Measurements from ENCODE around the gene ACBD6.
A peak's percentile ranks its signal among the peaks of the same experiment; 100 is the strongest.

The ACBD6 gene

DNA sequence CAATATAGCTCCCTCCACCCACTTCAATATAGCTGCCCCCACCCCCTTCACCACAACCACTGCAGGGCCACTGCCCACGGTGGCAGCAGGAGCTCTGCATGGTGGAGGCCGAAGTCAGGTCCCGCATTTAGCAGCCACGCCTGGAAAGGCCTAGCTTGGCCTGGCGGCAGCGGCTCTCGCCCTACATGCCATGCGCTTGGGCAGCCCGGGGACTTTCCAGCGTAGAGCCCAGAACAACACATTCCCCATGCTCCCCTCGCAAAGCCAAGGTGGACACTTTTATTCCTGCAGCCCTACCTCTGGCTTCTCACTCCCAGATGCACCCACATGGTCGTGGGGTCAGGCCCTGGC lies 235.2 kb downstream of the ACBD6 start:
- DNase-seq: no peak

GRCh38 chr1:180266275-180267210 lies 235.8 kb downstream of the ACBD6 start:
- no peak for DNase-seq

- no peak for DNase-seq
These were observed 236.5 kb downstream of the ACBD6 start for GRCh38 chr1:180265871-180266270.

GRCh38 chr1:180265201-180265600 lies 237.2 kb downstream of the ACBD6 start:
- DNase-seq: no peak

DNA sequence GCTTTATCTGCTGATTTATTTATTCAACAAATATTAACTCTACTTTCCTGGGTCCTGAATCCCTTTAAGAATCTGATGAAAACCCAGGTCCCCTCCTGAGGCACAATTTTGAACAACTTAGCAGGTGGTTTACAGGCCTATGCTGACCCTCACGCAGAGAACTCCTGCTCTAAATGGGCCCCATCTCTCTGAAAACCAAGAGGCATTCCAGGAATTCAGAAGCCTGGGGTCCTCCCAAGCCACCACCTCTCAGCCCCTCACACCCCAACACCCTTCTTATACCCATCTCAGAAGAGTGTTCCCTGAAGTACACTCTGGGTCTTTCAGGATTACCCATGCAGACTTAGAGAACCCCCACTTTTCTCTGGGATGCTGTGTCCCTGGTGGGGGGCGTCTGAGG lies 237.8 kb downstream of the ACBD6 start:
- DNase-seq: no peak

DNA sequence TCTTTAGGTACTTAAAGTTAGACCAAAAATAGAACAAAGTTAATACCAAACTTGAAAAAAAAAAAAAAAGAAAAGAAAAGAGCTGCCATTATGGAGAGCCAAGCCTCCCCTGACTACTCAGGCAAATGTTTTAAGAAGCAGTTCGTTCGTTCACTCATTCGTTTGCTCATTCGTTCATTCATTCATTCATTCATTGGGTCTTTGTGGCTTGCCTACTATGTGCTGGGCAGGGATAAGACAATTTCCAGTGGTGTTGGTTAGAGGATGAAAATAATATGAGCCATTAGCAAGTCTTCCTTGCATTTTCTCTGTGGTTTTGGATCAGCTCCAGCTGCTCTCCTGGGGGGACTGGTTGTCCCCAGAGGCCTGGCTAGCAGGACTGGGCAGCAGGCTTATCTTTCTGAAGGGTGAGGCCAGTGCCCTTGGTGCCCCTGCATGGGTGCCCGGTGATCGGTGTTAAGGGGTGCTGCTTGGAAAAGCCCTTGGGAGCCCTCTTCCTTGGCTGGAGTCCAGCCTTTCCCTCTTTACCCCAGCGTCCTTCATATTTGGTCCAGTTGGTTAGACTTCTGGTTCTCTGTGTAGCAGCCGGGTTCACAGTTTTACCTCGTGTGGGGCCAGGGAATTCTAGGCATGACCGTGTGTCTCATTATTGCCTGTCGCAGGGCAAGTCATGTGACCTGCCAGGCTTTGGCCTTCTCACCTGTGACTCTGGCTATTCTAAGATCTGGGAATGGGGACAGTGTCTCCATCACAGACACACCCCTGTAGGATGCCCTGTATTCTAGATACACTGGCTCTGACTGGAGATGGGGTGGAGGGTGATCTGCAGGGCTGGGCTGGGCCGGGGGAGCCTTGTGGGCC lies 239.5 kb downstream of the ACBD6 start:
- DNase-seq: no peak

DNA sequence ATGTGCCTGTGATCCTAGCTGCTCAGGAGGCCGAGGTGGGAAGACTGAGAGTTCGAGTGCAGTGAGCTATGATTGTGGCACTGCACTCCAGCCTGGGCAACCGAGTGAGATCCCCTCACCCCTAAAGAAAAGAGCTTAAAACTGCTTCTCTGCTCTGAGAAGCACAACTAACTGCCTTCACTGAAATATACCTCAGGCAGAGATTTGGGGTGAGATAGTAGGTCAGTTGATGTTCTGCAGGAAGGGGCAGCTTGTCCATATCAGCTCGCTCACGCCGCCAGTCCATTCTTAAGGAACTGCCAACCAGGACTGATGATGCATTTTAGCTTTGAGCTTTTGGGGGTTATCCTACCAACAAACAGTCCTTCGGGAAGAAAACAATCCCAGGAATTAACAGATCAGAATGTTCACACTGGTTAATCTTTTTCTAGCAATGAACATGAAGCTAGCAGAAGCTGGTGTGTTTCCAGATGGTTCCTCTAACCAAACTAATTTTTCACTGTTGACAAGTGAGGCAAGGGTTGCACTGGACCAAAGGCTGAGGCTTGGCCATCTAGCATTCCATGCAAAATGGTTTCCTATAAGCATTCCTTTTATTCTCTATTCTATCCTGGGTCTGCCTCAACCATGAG lies 240.7 kb downstream of the ACBD6 start:
- DNase-seq: no peak

DNA sequence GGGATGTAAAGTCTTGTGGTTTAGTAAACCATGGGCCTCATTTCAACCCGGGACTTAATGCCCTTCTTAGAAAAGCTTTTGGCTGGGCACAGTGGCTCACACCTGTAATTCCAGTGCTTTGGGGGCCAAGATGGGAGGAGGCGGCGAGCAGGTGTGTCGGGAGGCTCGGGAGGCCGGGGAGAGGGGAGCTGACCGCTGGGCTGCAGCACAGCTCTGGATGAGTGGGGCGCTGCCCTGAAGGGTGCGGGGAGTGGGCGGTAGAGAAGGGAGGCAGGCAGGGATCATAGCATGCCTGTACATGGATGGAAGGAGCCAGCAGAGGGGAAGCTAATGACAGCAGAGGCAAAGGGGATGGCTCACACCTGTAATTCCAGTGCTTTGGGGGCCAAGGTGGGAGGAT lies 241.3 kb downstream of the ACBD6 start:
- DNase-seq: no peak

DNA sequence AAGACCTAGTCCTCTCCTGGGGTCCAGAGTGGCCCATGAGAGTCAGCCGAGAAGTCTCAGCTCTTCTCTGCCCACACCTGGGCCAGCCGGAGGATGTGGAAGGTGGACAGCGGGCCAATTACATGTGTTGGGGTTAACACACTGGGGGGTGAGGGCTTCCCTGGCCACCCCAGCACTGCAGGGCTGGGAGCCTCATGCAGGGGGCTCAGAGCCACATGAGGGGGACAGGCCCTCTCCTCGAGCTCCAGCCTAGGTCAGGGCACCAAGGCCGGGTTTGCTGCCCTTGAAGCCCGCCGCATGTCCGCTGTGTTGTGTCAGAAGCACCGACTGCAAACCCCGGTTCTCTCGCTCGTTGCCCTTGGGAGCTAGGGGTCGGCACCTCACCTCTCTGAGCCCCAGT lies 241.8 kb downstream of the ACBD6 start:
- DNase-seq: no peak

- DNase-seq: no peak
These were observed 242.7 kb downstream of the ACBD6 start for GRCh38 chr1:180259431-180260338.

DNA sequence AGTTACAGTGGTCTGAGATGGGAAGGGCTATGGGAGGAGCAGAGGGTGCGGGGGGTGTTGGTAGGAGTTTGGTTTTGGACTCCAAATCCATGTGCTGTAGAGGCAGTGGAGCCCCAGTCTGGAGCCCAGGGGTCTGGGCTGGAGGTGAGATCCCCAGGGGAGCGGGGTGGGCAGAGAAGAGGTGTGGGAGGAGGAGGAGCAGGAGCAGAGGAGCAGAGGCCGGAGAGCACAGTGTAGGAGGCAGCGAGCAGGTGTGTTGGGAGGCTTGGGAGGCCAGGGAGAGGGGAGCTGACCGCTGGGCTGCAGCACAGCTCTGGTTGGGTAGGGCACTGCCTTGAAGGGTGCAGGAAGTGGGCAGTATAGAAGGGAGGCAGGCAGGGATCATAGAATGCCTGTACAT lies 243.4 kb downstream of the ACBD6 start:
- no peak for DNase-seq

- DNase-seq: no peak
These were observed 244.1 kb downstream of the ACBD6 start for GRCh38 chr1:180258290-180258689.

DNA sequence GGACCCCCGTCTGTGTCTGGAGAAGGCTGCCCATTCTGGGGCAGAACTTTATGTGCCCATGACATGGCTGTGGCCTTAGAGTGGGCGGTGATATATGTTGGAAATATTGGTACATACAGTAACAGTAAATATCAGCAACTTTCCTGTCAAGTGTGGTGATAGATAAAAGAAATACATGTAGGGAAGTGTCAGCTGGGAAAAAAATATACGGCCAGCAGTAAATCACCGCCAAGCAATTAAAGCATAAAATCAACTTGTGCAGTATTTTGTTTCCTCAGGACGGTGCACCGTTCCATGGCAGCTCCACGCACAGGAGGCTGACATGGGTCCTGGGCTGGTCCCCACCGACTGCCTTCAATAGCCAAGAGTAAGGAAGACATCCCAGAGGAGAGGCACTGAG lies 244.9 kb downstream of the ACBD6 start:
- DNase-seq: no peak

- DNase-seq: no peak
These were observed 245.4 kb downstream of the ACBD6 start for GRCh38 chr1:180257028-180257386.

- peak; percentile 67 to 68 for DNase-seq
These were observed 245.9 kb downstream of the ACBD6 start for GRCh38 chr1:180256341-180257027.

- no peak for DNase-seq
These were observed 246.6 kb downstream of the ACBD6 start for GRCh38 chr1:180255536-180256340.

GRCh38 chr1:180254854-180255253 lies 247.5 kb downstream of the ACBD6 start:
- DNase-seq: no peak

GRCh38 chr1:180254496-180254819 lies 247.9 kb downstream of the ACBD6 start:
- no peak for DNase-seq

- DNase-seq: no peak
These were observed 248.5 kb downstream of the ACBD6 start for GRCh38 chr1:180253585-180254495.
